ENCODE measurements around the gene CPT1A.

GRCh38 chr11:68816917-68817419 is 24.7 kb downstream of the CPT1A start:
- TF ChIP-seq, protein P1, sequence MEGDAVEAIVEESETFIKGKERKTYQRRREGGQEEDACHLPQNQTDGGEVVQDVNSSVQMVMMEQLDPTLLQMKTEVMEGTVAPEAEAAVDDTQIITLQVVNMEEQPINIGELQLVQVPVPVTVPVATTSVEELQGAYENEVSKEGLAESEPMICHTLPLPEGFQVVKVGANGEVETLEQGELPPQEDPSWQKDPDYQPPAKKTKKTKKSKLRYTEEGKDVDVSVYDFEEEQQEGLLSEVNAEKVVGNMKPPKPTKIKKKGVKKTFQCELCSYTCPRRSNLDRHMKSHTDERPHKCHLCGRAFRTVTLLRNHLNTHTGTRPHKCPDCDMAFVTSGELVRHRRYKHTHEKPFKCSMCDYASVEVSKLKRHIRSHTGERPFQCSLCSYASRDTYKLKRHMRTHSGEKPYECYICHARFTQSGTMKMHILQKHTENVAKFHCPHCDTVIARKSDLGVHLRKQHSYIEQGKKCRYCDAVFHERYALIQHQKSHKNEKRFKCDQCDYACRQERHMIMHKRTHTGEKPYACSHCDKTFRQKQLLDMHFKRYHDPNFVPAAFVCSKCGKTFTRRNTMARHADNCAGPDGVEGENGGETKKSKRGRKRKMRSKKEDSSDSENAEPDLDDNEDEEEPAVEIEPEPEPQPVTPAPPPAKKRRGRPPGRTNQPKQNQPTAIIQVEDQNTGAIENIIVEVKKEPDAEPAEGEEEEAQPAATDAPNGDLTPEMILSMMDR (IDR thresholded peaks at IDR 0.05), result no peak
- TF ChIP-seq POLR2A (IDR thresholded peaks at IDR 0.05) (no peak), POLR2AphosphoS5 (IDR thresholded peaks at IDR 0.05) (no peak)

All from prostate gland (tissue), 2 donors.